ENCODE data around the gene CDH12.
"Not testable (repeated sequence)": the region's sequence is repeated elsewhere in the genome, so short reads cannot be mapped to it uniquely, and the experiment has no call there.

The CDH12 gene

GRCh38 chr5:22852807-22853660 lies at the start of gene CDH12:
CDH12 (minus strand) TSS chr5:22853344.
- no peak for DNase-seq

- DNase-seq, result no peak
These were observed 48.7 kb upstream of the CDH12 start for GRCh38 chr5:22901885-22902284.

GRCh38 chr5:22900801-22901310 lies 47.7 kb upstream of the CDH12 start:
- DNase-seq, result no peak

DNA sequence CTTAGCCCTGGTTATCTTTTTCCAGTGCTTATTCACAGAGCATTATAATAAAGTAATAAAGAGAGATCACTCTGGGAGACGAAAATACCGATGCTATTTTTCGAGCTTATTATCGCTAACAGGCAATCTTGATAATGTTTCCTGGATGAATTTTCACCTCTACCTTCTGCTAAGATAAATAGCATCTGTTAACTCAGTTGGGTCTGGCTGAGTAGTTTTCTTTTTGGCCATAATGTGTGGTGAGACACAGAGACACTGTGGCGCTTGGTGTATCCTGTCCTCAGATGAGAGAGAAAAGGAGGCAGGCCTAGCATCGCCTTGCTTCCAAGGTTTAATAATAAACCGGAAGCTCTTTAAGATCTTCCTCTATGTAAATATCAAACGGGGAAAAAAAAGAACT lies 46.2 kb upstream of the CDH12 start:
- DNase-seq, result no peak

GRCh38 chr5:22896152-22896551 lies 43.0 kb upstream of the CDH12 start:
- DNase-seq, result no peak

DNA sequence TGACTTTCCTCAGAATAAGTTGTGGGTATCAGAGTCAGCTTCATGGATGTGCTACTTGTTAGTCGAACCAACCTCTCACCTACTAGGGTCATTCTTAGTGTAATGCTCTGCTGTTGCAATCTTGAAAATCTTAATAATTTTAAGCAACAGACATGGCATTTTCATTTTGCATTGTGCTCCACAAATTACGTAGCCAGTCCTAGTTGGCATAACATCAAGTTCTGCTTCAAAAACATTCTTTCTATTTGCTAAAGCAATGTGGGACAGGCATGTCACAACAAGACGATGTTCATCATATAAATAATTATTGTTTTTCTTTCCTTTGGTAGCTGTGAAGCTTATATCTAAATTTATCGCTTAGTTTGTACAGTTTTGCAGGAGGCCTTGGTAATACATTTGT lies 39.3 kb upstream of the CDH12 start:
- no peak for DNase-seq

DNA sequence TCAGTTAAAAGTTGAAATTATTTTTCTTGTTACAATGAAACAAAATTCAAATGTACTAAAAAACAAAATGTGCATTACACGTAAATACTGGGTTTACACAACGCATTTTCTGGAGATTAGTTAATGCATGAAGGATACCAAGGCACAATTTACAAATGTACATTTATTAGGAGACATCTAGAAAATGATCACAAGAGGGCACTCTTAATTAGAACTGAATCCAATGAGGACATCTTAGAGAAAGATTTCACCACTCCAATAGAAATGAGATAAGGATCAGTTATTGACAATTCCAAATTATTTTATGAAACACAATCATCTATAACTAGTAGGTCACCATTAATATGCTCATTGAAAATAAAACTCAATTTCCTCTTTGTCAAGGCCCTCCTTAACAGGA lies 36.6 kb upstream of the CDH12 start:
- no peak for DNase-seq

DNA sequence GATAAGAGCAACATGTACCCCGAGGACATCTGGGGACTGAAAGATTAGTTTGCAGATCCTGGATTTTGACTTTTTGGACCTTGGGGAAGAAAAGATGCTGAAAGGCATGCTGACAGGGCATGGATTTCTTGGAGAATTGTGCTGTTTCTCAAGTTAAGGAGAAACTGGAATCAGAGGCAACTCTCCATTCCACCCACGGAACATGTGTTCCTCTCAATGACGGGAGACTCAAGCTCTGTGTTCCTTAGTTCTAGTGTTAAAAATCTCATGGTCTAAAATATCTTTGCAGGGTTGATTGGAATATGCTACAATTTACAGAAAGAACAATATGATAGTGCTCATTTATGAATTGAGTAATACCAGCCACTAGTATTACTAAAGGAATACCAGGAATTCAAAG lies 34.4 kb upstream of the CDH12 start:
- no peak for DNase-seq

GRCh38 chr5:22858911-22859310 lies 5.8 kb upstream of the CDH12 start:
- not testable (repeated sequence) for DNase-seq

DNA sequence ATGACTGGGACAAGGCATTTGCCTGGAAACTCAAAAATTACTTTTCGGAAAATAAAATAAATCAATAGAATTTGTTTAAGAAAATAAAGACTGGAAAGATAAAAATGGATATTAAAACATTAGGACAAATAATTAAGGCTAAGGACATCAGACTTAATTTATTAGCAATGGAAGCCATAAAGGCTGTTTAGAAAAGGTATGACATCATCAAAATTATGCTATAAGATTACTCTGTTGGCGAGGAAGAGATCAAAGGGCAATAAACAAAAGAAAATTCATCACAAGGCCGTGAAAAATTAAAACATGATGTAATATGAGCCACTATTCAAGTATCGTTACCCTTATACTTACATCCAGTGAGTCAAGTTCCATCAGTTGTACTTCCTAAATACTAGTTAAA lies 2.7 kb upstream of the CDH12 start:
- no peak for DNase-seq

DNA sequence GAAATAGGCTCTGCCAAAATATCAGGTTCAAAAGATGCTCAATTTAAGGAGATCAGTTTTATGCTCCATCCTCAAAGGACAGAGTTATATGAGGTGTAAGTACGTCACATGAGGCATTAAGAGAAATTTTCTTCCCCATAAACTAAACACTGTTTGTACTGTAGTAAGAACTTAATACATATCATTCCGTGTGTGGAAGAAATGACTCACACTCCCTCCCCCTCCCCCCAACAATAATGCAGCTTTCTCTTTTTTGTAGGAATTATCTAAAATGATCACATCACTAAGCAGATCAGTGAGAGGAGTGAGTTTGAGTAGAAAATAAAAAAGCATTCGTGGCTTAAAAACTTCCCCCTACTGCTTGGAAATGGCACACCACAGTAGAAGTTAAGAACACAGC lies 2.2 kb downstream of the CDH12 start:
- DNase-seq, result no peak

DNA sequence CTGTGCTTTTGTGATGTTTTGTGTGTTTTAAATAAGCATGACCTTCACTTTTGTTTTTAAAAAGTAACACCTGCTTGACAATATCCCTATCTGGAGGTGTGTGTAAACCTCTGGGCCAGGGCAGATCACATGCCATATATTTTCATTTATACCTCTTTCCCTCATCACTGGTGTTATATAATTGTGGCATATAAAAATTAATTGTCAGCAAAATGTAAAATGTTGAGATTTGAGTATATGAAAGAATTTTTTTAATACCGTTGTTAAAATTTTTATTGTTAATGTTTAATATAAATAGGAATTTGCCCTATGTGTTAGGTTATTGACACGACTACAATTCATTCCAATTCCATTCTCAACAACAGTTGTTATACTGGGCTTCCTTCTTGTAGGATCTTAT lies 6.5 kb downstream of the CDH12 start:
- DNase-seq, result no peak

DNA sequence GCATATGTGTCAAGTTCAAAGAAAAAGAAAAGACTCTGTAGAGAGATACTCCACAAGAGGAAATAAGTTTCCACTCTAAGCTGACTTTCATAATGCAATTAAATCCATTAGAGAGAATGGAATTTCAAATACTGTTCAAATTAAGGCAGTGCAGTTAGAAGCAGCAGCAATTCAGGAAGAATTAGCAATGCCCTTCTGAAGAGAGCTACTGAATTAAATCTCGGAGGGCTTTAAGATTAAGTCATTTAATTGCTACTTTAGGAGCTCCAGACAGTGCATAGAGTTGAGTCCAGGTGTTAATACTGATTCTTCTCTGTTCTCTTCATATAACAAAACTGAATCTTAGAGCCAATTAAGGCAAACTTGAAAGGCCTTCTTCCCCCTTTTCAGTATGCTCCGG lies 8.5 kb downstream of the CDH12 start:
- no peak for DNase-seq

DNA sequence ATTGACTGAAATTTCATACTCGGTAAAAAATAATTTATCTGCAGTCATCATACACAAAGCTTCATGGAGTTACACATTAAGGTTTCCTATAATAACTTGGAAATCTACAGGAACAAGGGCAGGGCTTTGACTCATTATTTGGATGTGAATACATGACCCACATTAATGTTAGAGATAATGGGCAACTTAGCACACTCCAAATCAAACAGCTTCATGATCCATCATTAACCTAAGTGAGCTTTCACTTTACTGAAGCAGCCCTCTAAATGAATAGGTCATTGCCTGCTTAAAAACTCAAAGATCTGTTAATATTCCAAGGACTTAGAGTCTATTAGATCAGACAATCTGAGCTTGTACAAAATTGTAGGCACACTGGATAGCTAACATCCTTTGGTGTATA lies 9.0 kb downstream of the CDH12 start:
- no peak for DNase-seq

GRCh38 chr5:22842574-22842973 lies 10.6 kb downstream of the CDH12 start:
- DNase-seq, result no peak

- no peak for DNase-seq
These were observed 15.3 kb downstream of the CDH12 start for GRCh38 chr5:22837803-22838202.

- DNase-seq, result no peak
These were observed 17.5 kb downstream of the CDH12 start for GRCh38 chr5:22835686-22836085.

GRCh38 chr5:22793463-22793862 lies 59.7 kb downstream of the CDH12 start:
- no peak for DNase-seq

- DNase-seq, result no peak
These were observed 65.3 kb downstream of the CDH12 start for GRCh38 chr5:22787807-22788206.

DNA sequence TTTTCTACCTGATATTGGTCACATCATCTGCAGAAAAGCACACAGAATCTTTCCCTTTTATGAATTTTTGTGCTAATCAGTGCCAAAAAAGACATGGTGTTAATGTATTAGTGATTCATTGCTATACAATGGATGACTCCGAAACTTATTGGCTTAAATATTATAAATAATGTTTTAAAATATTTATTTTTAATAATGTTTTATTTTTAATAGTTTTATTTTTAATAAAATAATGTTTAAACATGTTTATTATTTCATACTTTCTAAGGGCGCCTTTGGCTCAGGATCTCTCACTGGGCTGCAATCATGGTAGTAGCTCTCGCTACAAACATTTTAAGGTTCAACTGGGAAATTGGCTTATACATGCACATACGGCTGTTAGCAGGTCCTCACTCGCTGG lies 65.7 kb downstream of the CDH12 start:
- no peak for DNase-seq

DNA sequence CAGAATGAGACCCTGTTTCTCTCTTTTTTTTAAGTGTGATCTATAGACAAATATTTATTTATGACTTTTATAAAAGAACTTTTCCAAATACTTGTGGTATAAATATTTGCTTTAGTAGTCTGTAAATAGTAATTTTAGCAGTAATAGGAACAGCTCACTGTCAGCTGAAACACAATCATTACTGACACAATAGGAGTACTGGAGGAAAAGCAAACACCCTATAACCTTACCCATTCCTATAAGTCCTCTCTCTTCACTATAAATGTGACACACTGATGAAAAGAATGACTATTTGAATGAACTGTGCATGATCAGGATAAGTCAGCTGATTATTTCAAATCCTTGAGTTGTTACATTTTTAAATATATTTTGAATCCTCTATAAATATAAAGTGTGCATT lies 72.4 kb downstream of the CDH12 start:
- no peak for DNase-seq

DNA sequence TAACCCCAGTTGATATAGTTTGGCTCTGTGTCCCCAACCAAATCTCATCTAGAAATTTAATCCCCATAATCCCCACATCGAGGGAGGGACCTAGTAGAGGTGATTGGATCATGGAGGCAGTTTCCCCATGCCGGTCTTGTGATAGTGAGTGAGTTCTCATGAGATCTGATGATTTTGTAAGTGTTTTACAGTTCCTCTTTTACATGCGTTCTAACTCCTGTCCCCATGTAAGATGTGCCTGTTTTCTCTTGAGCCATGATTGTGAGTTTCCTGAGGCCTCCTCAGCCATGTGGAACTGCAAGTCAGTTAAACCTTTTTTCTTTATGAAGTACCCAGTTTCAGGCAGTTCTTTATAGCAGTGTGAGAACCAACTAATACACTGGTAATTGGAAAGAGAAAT lies 73.6 kb downstream of the CDH12 start:
- DNase-seq, result no peak

DNA sequence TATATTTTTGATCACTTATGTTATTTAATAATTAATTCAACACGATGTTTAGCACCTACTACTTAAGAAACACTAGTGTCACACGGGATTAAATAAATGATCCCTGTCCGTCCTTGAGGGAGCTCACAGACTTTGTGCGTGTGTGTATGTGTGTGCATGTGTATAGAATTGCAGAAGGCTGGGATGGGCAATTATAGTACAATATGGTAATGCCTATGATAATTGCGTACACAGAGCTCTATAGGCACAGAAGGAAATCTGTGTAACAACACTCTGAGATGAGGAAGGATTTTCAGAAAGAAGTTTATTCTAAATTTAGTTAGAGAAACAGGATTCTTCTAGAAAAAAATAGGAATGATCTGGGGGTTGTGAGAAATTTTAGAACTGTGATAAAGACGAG lies 76.9 kb downstream of the CDH12 start:
- no peak for DNase-seq

DNA sequence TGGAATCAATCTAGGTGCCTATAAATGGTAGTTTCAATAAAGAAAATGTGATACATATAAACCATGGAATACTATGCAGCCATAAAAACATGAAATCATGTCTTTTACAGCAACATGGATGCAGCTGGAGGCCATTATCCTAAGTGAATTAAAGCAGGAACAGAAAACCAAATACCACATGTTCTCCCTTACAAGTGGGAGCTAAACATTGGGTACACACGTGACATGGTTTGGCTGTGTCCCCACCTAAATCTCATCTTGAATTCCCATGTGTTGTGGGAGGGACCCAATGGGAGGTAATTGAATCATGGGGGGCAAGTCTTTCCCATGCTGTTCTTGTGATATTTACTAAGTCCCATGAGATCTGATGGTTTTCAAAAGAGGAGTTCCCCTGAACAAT lies 78.9 kb downstream of the CDH12 start:
- not testable (repeated sequence) for DNase-seq

- DNase-seq, result no peak
These were observed 88.4 kb downstream of the CDH12 start for GRCh38 chr5:22764736-22765135.

Data from activated CD8-positive, alpha-beta memory T cell treated with anti-CD3 and anti-CD28 coated beads, Interleukin-2, amount 50 U/mL, for 48 hours (primary cell).